SK-N-SH (cell line): Measurements from ENCODE around the gene SDCCAG8. TPM values are rescaled to one million over a fixed set of nuclear protein-coding genes. Genes with fewer than 3 reads are reported as not detected.

Experiments used
- CTCF ChIA-PET: fragments of 300-600, 350-600 bp; formaldehyde crosslinking; extraction: SDS; loops from one replicate; lab custom pipeline; 2021; lab: Yijun Ruan, JAX
- POLR2A ChIA-PET: fragments of 350-600 bp; sonication (Branson Sonifier 250); formaldehyde crosslinking; extraction: SDS; loops from one replicate; lab custom pipeline; 2020; ENCODE audit warnings: antibody characterized with exemption, inconsistent platforms; lab: Yijun Ruan, JAX
- DNase-seq: peaks from one replicate; pipeline ENCODE4 v3.0.0; 2012
- H2AFZ ChIP-seq: fragments of 200-600 bp; sonication (generic); 2 replicates; pipeline ENCODE4 v1.8.1; 2016; ENCODE audit warnings: antibody characterized with exemption, mild to moderate bottlenecking, low read depth
- H3F3A ChIP-seq: fragments of 200-600 bp; sonication (generic); replicated peaks from 2 replicates; pipeline ENCODE3; 2016; ENCODE audit warnings: antibody characterized with exemption, mild to moderate bottlenecking; ENCODE audit not compliant: insufficient read depth
- H3K27ac ChIP-seq, 2 experiments: fragments of 200-500 bp in 1 of 2; fragments of 200-600 bp in 1 of 2; sonication (Bioruptor generic) in 1 of 2; sonication (generic), shearing (Covaris generic) in 1 of 2; 2 replicates each; pipeline versions ENCODE4 v1.5.1 to v1.6.1; 2014 to 2016; ENCODE audit warnings: low read depth in 2 of 2, inconsistent platforms in 1 of 2, low read length in 1 of 2, mild to moderate bottlenecking in 1 of 2, mixed read lengths in 1 of 2
- H3K27me3 ChIP-seq: fragments of 200-600 bp; sonication (generic), shearing (Covaris generic); 2 replicates; pipeline ENCODE4 v1.6.1; 2016; ENCODE audit warnings: mixed run types; ENCODE audit not compliant: insufficient read depth
- H3K36me3 ChIP-seq, 2 experiments: fragments of 200-500 bp in 1 of 2; fragments of 200-600 bp in 1 of 2; sonication (Bioruptor generic) in 1 of 2; sonication (generic) in 1 of 2; replicated peaks in 1 of 2; 2 replicates each; pipeline versions ENCODE3 to v1.5.1; 2014 to 2016; ENCODE audit warnings: low read length in 1 of 2, mild to moderate bottlenecking in 1 of 2; ENCODE audit not compliant: insufficient read depth in 2 of 2, control insufficient read depth in 1 of 2
- H3K4me1 ChIP-seq, 2 experiments: fragments of 200-500 bp in 1 of 2; fragments of 200-600 bp in 1 of 2; sonication (Bioruptor generic) in 1 of 2; sonication (generic), shearing (Covaris generic) in 1 of 2; 2 replicates each; pipeline versions ENCODE4 v1.5.1 to v1.6.1; 2014 to 2016; ENCODE audit warnings: low read depth in 1 of 2, low read length in 1 of 2, mixed run types in 1 of 2; ENCODE audit not compliant: insufficient read depth in 2 of 2, control insufficient read depth in 1 of 2
- H3K4me2 ChIP-seq: fragments of 200-600 bp; sonication (generic), shearing (Covaris generic); 2 replicates; pipeline ENCODE4 v1.6.1; 2017; ENCODE audit warnings: mixed run types
- H3K4me3 ChIP-seq, 2 experiments: fragments of 200-500 bp in 1 of 2; fragments of 200-600 bp in 1 of 2; sonication (Bioruptor generic) in 1 of 2; sonication (generic), shearing (Covaris generic) in 1 of 2; 2 replicates each; pipeline versions ENCODE4 v1.5.1 to v1.8.1; 2014 to 2016; ENCODE audit warnings: low read depth in 2 of 2, inconsistent platforms in 1 of 2, low read length in 1 of 2, mild to moderate bottlenecking in 1 of 2, mixed read lengths in 1 of 2, moderate library complexity in 1 of 2
- H3K79me2 ChIP-seq: fragments of 200-600 bp; sonication (generic); 2 replicates; pipeline ENCODE4 v1.8.1; 2017; ENCODE audit warnings: mild to moderate bottlenecking; ENCODE audit not compliant: insufficient read depth
- H3K9ac ChIP-seq: fragments of 200-600 bp; sonication (generic); 2 replicates; pipeline ENCODE4 v1.6.1; 2017; ENCODE audit warnings: mixed run types
- H3K9me2 ChIP-seq: fragments of 200-600 bp; sonication (generic); 2 replicates; pipeline ENCODE4 v1.6.1; 2017; ENCODE audit warnings: mixed run types
- H3K9me3 ChIP-seq: fragments of 200-600 bp; sonication (generic); 2 replicates; pipeline ENCODE4 v1.6.1; 2017; ENCODE audit warnings: mixed run types, mild to moderate bottlenecking, moderate library complexity
- H4K20me1 ChIP-seq: fragments of 200-600 bp; sonication (generic); 2 replicates; pipeline ENCODE4 v1.6.1; 2017; ENCODE audit warnings: mild to moderate bottlenecking, mixed run types; ENCODE audit not compliant: insufficient read depth
- CHD2 ChIP-seq: fragments of 150-350 bp; IDR thresholded peaks from 2 replicates; pipeline ENCODE4 v1.6.1; 2018; ENCODE audit warnings: low read length; ENCODE audit not compliant: partially characterized antibody
- GATA2 ChIP-seq: sonication (generic); formaldehyde crosslinking; IDR thresholded peaks from 2 replicates; pipeline ENCODE4 v1.5.0; 2020; ENCODE audit warnings: mild to moderate bottlenecking, missing genetic modification reagents
- MXI1 ChIP-seq: IDR thresholded peaks from 2 replicates; pipeline ENCODE4 v1.6.1; 2012; ENCODE audit warnings: mild to moderate bottlenecking, low read depth, low read length, improper control_type of control experiment
- TAF1 ChIP-seq: IDR thresholded peaks from 2 replicates; pipeline ENCODE4 v1.6.1; 2012; ENCODE audit warnings: low read depth, mild to moderate bottlenecking, low read length, moderate library complexity, borderline replicate concordance
- TEAD4 ChIP-seq: IDR thresholded peaks from 2 replicates; pipeline ENCODE4 v1.4.0; 2012; ENCODE audit warnings: mild to moderate bottlenecking, borderline replicate concordance; ENCODE audit not compliant: insufficient read depth
- WGBS: methylation state at CpG from one replicate; pipeline ENCODE4 v1.1.6; 2017; ENCODE audit warnings: low lambda C conversion rate; 5-methylcytosine and 5-hydroxymethylcytosine counted together
- polyA plus RNA-seq, 3 experiments: library from polyadenylated mRNA; depleted of rRNA; stranded (reverse); fragments of >200 nt; gene quantifications; 2 replicates each; pipeline ENCODE4 v1.2.3, GENCODE V29; 2012
- TF ChIP-seq, protein P1 (sequence below): IDR thresholded peaks from 2 replicates; pipeline ENCODE4 v1.4.0; 2012; ENCODE audit warnings: low read depth
- TF ChIP-seq, protein P2 (sequence below): IDR thresholded peaks from 2 replicates; pipeline ENCODE4; 2012
- TF ChIP-seq, protein P3 (sequence below): fragments of 200-600 bp; sonication (generic); IDR thresholded peaks from 2 replicates; pipeline ENCODE4 v1.6.1; 2017; ENCODE audit warnings: antibody characterized with exemption, mild to moderate bottlenecking, moderate library complexity
- TF ChIP-seq, protein P4 (sequence below): IDR thresholded peaks from 2 replicates; pipeline ENCODE4 v1.6.1; 2012; ENCODE audit warnings: mild to moderate bottlenecking, low read depth, low read length, moderate library complexity

Gene SDCCAG8
- polyA plus RNA-seq, 1 of the 3 experiments (the other 2 are of a cell fraction) = 22.7 TPM

DNA sequence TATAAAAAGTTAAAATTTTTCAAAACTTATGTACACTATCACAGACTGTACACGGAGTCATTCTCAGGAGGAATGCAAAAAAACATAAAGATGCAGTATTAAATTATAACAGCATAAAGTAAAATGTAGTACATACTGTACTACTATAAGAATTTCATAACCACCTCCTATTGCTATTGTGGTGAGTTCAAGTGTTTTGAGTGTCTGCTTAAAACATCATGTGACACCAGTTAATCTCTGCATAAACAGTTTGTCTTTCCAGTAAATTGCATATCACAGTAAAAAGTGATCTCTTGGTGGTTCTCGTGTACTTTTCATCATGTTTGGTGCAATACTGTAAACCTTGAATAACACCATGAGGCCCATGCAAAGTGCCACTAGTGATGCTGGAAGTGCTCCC is 45.2 kb downstream of the SDCCAG8 start:
- H3K4me1 ChIP-seq = no peaks in the 10 kb centered on the region
- no peak overlapping the region for H3K27ac ChIP-seq
- WGBS = 98% methylated on average over 2 of the region's 2 CpGs
- H3K27me3 ChIP-seq = no peaks in the 10 kb centered on the region
- POLR2A ChIA-PET = no interaction called here
- H3F3A ChIP-seq = peaks cover under 1% of the 10 kb centered on the region
- no peaks in the 10 kb centered on the region for H3K9me3 ChIP-seq
- TF ChIP-seq GATA2 (CRISPR knock-in tag) = no peak
- TF ChIP-seq, protein P1, sequence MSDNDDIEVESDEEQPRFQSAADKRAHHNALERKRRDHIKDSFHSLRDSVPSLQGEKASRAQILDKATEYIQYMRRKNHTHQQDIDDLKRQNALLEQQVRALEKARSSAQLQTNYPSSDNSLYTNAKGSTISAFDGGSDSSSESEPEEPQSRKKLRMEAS = no peak
- TF ChIP-seq, protein P2, sequence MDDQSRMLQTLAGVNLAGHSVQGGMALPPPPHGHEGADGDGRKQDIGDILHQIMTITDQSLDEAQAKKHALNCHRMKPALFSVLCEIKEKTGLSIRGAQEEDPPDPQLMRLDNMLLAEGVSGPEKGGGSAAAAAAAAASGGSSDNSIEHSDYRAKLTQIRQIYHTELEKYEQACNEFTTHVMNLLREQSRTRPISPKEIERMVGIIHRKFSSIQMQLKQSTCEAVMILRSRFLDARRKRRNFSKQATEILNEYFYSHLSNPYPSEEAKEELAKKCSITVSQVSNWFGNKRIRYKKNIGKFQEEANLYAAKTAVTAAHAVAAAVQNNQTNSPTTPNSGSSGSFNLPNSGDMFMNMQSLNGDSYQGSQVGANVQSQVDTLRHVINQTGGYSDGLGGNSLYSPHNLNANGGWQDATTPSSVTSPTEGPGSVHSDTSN = no peak
- TF ChIP-seq, protein P3, sequence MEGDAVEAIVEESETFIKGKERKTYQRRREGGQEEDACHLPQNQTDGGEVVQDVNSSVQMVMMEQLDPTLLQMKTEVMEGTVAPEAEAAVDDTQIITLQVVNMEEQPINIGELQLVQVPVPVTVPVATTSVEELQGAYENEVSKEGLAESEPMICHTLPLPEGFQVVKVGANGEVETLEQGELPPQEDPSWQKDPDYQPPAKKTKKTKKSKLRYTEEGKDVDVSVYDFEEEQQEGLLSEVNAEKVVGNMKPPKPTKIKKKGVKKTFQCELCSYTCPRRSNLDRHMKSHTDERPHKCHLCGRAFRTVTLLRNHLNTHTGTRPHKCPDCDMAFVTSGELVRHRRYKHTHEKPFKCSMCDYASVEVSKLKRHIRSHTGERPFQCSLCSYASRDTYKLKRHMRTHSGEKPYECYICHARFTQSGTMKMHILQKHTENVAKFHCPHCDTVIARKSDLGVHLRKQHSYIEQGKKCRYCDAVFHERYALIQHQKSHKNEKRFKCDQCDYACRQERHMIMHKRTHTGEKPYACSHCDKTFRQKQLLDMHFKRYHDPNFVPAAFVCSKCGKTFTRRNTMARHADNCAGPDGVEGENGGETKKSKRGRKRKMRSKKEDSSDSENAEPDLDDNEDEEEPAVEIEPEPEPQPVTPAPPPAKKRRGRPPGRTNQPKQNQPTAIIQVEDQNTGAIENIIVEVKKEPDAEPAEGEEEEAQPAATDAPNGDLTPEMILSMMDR = no peak
- TF ChIP-seq TAF1 = no peak
- no peak for TF ChIP-seq TEAD4
- TF ChIP-seq CHD2 = no peak
- no peak for TF ChIP-seq MXI1
- no peaks in the 10 kb centered on the region for H4K20me1 ChIP-seq
- H3K79me2 ChIP-seq = peaks cover 12% of the 10 kb centered on the region; the same call in 1 of the 2 replicates
- no peak overlapping the region for H3K4me3 ChIP-seq
- CTCF ChIA-PET = no interaction called here
- no peaks in the 10 kb centered on the region for H3K9me2 ChIP-seq
- H3K36me3 ChIP-seq = peaks cover 18 to 53% of the 10 kb centered on the region in 2 experiments
- DNase-seq = no peak
- no peak overlapping the region for H3K4me2 ChIP-seq
- H3K9ac ChIP-seq = no peak overlapping the region
- no peak overlapping the region for H2AFZ ChIP-seq

DNA sequence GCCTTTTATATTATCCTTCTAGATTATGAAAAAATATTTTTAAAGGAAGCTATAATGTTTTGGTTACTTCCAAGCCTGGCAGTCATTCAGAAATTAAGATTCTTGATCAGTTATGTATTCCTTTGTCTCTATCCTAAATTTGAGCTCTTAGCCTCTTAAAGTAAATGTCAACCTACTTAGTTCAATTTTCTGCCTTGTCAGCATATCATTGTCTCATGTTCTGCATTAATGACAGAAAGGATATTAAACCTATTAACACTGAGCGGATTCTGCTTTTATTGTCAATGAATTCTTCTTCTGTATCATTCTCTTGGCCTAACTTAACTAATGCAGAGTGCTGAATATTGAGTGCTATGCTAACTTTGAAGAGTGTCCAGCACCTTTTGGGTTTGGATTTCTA is 56.0 kb downstream of the SDCCAG8 start:
- Histone ChIP-seq H4K20me1 (no peaks in the 10 kb centered on the region), H3K4me3 (no peak overlapping the region), H3K27me3 (no peaks in the 10 kb centered on the region), H3K4me2 (no peak overlapping the region), H3K9me3 (no peaks in the 10 kb centered on the region), H3K36me3 (peaks cover 33 to 56% of the 10 kb centered on the region in 2 experiments), H3K4me1 (peaks cover 0 to 3% of the 10 kb centered on the region in 2 experiments; a peak in 1 of 4 replicates), H3K9me2 (no peaks in the 10 kb centered on the region), H3K9ac (no peak overlapping the region), H3F3A (peaks cover under 1% of the 10 kb centered on the region), H3K27ac (no peak overlapping the region), H3K79me2 (no peaks in the 10 kb centered on the region; the same call in none of the 2 replicates), H2AFZ (no peak overlapping the region)
- ChIA-PET CTCF (interaction anchor here (1.8 kb wide), 1 partner anchor 987 kb away, joined by 5 read pairs; no protein-coding TSS in a partner anchor), POLR2A (no interaction called here)
- TF ChIP-seq, protein P4, sequence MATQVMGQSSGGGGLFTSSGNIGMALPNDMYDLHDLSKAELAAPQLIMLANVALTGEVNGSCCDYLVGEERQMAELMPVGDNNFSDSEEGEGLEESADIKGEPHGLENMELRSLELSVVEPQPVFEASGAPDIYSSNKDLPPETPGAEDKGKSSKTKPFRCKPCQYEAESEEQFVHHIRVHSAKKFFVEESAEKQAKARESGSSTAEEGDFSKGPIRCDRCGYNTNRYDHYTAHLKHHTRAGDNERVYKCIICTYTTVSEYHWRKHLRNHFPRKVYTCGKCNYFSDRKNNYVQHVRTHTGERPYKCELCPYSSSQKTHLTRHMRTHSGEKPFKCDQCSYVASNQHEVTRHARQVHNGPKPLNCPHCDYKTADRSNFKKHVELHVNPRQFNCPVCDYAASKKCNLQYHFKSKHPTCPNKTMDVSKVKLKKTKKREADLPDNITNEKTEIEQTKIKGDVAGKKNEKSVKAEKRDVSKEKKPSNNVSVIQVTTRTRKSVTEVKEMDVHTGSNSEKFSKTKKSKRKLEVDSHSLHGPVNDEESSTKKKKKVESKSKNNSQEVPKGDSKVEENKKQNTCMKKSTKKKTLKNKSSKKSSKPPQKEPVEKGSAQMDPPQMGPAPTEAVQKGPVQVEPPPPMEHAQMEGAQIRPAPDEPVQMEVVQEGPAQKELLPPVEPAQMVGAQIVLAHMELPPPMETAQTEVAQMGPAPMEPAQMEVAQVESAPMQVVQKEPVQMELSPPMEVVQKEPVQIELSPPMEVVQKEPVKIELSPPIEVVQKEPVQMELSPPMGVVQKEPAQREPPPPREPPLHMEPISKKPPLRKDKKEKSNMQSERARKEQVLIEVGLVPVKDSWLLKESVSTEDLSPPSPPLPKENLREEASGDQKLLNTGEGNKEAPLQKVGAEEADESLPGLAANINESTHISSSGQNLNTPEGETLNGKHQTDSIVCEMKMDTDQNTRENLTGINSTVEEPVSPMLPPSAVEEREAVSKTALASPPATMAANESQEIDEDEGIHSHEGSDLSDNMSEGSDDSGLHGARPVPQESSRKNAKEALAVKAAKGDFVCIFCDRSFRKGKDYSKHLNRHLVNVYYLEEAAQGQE = no peak
- no peak for DNase-seq
- 94% methylated on average over 1 of the region's 1 CpG for WGBS
